ENCODE data around the gene LUM. TPM values are rescaled to one million over a fixed set of nuclear protein-coding genes. Genes with fewer than 3 reads are reported as not detected.

LUM gene
- total and polyA plus RNA-seq, 2 donors from 2014 or later: 102 to 185 TPM

DNA sequence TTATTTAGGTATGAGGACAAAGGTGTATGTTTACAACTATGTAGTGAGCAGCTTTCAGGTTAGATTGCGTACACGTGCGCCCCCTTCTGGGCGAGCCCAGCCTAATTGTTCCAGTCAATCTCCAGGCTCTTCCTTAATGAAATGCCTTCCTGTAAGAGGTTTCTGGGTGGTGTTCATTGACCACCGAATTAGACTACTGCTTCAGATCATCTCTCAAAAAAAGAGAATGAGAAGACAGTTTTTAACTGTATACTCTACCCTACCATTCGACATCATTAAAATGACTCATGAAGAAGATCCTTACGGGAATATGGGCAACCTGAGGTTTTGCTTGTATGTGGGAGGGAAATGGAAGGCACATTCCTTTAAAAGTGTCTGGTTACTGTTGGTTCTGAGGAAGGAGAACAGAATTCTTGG lies 2.1 kb downstream of the LUM start:
- Histone ChIP-seq H3K36me3 (ENCODE audit: control insufficient read depth in 2 of 3, insufficient read depth in 3 of 3, low read length in 3 of 3) (no peaks in the 10 kb centered on the region), H3K4me1 (ENCODE audit: control insufficient read depth in 2 of 3, insufficient read depth in 2 of 3, low read depth in 1 of 3, low read length in 3 of 3) (no peaks in the 10 kb centered on the region), H3K9ac (ENCODE audit: low read length in 3 of 3) (no peak overlapping the region), H3K27ac (ENCODE audit: low read depth in 2 of 2, low read length in 2 of 2) (no peak overlapping the region), H3K4me3 (ENCODE audit: low read length in 3 of 3) (peak overlapping the region in 1 of 3 donors; percentile 37), H3K9me3 (ENCODE audit: control insufficient read depth in 2 of 3, insufficient read depth in 1 of 3, low read length in 3 of 3) (no peaks in the 10 kb centered on the region), H3K27me3 (ENCODE audit: control insufficient read depth, insufficient read depth, low read length) (no peaks in the 10 kb centered on the region)
- TF ChIP-seq, protein P1, sequence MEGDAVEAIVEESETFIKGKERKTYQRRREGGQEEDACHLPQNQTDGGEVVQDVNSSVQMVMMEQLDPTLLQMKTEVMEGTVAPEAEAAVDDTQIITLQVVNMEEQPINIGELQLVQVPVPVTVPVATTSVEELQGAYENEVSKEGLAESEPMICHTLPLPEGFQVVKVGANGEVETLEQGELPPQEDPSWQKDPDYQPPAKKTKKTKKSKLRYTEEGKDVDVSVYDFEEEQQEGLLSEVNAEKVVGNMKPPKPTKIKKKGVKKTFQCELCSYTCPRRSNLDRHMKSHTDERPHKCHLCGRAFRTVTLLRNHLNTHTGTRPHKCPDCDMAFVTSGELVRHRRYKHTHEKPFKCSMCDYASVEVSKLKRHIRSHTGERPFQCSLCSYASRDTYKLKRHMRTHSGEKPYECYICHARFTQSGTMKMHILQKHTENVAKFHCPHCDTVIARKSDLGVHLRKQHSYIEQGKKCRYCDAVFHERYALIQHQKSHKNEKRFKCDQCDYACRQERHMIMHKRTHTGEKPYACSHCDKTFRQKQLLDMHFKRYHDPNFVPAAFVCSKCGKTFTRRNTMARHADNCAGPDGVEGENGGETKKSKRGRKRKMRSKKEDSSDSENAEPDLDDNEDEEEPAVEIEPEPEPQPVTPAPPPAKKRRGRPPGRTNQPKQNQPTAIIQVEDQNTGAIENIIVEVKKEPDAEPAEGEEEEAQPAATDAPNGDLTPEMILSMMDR (IDR thresholded peaks at IDR 0.05; ENCODE audit: borderline replicate concordance, extremely low read depth, insufficient read depth): peak; percentile 17
- no peak for FAIRE-seq
- intact Hi-C loops (cut with DNase I): no loop called here
- DNase-seq: peak; percentile 46 to 74 (median 51)

DNA sequence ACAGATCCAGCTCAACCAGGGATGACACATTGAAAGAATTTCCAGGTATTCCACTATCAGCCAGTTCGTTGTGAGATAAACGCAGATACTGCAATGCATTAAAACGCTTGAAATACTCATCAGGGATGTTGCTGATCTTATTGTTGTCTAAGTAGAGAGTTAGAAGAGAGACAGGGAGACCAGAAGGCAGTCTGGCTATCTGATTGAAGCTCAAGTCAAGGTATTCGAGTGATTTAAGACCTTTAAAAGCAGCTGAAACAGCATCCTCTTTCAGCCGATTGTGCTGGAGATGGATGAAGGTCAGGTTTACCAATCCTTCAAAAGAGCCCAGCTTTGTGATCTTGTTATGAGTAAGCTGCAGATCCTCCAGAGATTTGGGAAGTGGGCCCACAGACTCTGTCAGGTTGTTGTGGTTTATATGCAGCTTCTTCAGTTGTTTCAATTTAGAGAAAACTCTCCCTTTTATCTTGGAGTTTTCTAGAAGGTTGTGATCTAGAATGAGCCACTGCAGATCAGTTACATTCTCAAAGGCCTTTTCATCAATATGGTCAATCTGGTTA lies 3.0 kb downstream of the LUM start:
- Histone ChIP-seq H3K36me3 (ENCODE audit: control insufficient read depth in 2 of 3, insufficient read depth in 3 of 3, low read length in 3 of 3) (no peaks in the 10 kb centered on the region), H3K9me3 (ENCODE audit: control insufficient read depth in 2 of 3, insufficient read depth in 1 of 3, low read length in 3 of 3) (no peaks in the 10 kb centered on the region), H3K27me3 (ENCODE audit: control insufficient read depth, insufficient read depth, low read length) (no peaks in the 10 kb centered on the region), H3K27ac (ENCODE audit: low read depth in 2 of 2, low read length in 2 of 2) (no peak overlapping the region), H3K4me1 (ENCODE audit: control insufficient read depth in 2 of 3, insufficient read depth in 2 of 3, low read depth in 1 of 3, low read length in 3 of 3) (no peaks in the 10 kb centered on the region), H3K9ac (ENCODE audit: low read length in 3 of 3) (no peak overlapping the region), H3K4me3 (ENCODE audit: low read length in 3 of 3) (no peak overlapping the region)
- no peak for DNase-seq
- intact Hi-C loops (cut with DNase I): no loop called here
- TF ChIP-seq, protein P1 (IDR thresholded peaks at IDR 0.05; ENCODE audit: borderline replicate concordance, extremely low read depth, insufficient read depth): no peak
- FAIRE-seq: no peak

DNA sequence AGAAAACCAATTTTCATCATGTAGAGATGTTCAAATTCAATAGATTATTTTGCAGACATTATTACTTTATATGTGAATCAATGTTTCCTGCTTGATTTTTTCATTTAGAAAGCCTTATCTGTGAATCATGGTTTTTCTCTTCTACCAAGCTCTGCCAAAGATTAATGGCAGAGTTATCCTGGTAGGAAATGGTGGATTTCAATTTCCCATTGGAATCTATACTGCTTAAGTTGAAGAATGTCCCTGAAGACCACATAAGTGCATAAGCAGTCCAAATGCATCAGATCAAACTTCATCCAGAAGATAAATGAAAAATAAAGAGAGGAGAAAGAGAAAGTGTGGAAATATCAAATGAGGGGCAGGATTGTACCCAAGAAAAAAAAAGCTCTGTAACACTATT lies 5.0 kb downstream of the LUM start:
- H3K36me3 ChIP-seq (ENCODE audit: control insufficient read depth in 2 of 3, insufficient read depth in 3 of 3, low read length in 3 of 3): no peaks in the 10 kb centered on the region
- H3K4me1 ChIP-seq (ENCODE audit: control insufficient read depth in 2 of 3, insufficient read depth in 2 of 3, low read depth in 1 of 3, low read length in 3 of 3): no peaks in the 10 kb centered on the region
- FAIRE-seq (no peak), DNase-seq (no peak)
- no peak overlapping the region for H3K27ac ChIP-seq (ENCODE audit: low read depth in 2 of 2, low read length in 2 of 2)
- intact Hi-C loops (cut with DNase I): no loop called here
- no peak overlapping the region for H3K9ac ChIP-seq (ENCODE audit: low read length in 3 of 3)
- TF ChIP-seq, protein P1 (IDR thresholded peaks at IDR 0.05; ENCODE audit: borderline replicate concordance, extremely low read depth, insufficient read depth): no peak
- H3K4me3 ChIP-seq (ENCODE audit: low read length in 3 of 3): no peak overlapping the region
- no peaks in the 10 kb centered on the region for H3K27me3 ChIP-seq (ENCODE audit: control insufficient read depth, insufficient read depth, low read length)
- H3K9me3 ChIP-seq (ENCODE audit: control insufficient read depth in 2 of 3, insufficient read depth in 1 of 3, low read length in 3 of 3): no peaks in the 10 kb centered on the region

DNA sequence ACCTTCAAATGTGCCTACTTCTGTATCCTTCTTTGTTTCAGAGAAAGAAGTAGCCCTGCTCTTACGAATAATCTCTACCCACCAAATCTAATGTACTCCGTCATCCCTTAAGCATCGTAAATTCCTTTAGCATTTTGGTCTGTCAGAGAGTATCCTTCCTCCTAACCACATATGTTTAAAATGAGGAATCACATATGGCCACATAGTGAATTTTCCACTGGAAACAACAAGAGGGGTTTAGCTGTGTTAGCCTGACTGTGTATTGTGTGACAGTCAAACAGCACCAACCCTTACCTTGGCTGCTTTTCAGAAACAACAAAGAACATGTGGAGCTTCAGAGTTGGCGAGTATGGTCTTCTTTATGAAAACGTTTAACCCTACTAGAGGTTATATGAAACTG lies 5.5 kb downstream of the LUM start:
- Histone ChIP-seq H3K27me3 (ENCODE audit: control insufficient read depth, insufficient read depth, low read length) (no peaks in the 10 kb centered on the region), H3K4me3 (ENCODE audit: low read length in 3 of 3) (peak overlapping the region in 1 of 3 donors; percentile 3), H3K9ac (ENCODE audit: low read length in 3 of 3) (no peak overlapping the region), H3K36me3 (ENCODE audit: control insufficient read depth in 2 of 3, insufficient read depth in 3 of 3, low read length in 3 of 3) (no peaks in the 10 kb centered on the region), H3K4me1 (ENCODE audit: control insufficient read depth in 2 of 3, insufficient read depth in 2 of 3, low read depth in 1 of 3, low read length in 3 of 3) (no peaks in the 10 kb centered on the region), H3K9me3 (ENCODE audit: control insufficient read depth in 2 of 3, insufficient read depth in 1 of 3, low read length in 3 of 3) (no peaks in the 10 kb centered on the region), H3K27ac (ENCODE audit: low read depth in 2 of 2, low read length in 2 of 2) (no peak overlapping the region)
- TF ChIP-seq, protein P1 (IDR thresholded peaks at IDR 0.05; ENCODE audit: borderline replicate concordance, extremely low read depth, insufficient read depth): no peak
- FAIRE-seq (no peak), DNase-seq (peak in 2 of 5 donors; percentile 26 to 32)
- intact Hi-C loops (cut with DNase I): no loop called here

All from kidney (tissue), 14 donors.